HG02678 (cell line): ENCODE data around the gene CFDP1.
"Not testable (repeated sequence)": the region's sequence is repeated elsewhere in the genome, so short reads cannot be mapped to it uniquely, and the experiment has no call there.

Source experiments
- ATAC-seq: cut with Tn5 transposase; IDR thresholded peaks from one replicate; pipeline ENCODE4 v1.9.1; 2021; ENCODE audit warnings: mild to moderate bottlenecking, moderate library complexity; ENCODE audit not compliant: unreplicated experiment

CFDP1 gene

GRCh38 chr16:75459691-75460090 is 26.4 kb upstream of the CFDP1 start:
- no peak for ATAC-seq

- ATAC-seq: no peak
Measured at GRCh38 chr16:75458439-75458838, 25.1 kb upstream of the CFDP1 start.

- no peak for ATAC-seq
Measured at GRCh38 chr16:75458029-75458428, 24.7 kb upstream of the CFDP1 start.

- ATAC-seq: no peak
Measured at GRCh38 chr16:75457485-75458021, 24.2 kb upstream of the CFDP1 start.

GRCh38 chr16:75456971-75457370 is 23.7 kb upstream of the CFDP1 start:
- no peak for ATAC-seq

GRCh38 chr16:75456486-75456885 is 23.2 kb upstream of the CFDP1 start:
- ATAC-seq: not testable (repeated sequence)

GRCh38 chr16:75455677-75456076 is 22.4 kb upstream of the CFDP1 start:
- no peak for ATAC-seq

GRCh38 chr16:75452464-75453190 is 19.3 kb upstream of the CFDP1 start:
- no peak for ATAC-seq

GRCh38 chr16:75446416-75446815 is 13.1 kb upstream of the CFDP1 start:
- no peak for ATAC-seq

GRCh38 chr16:75445298-75445697 is 12.0 kb upstream of the CFDP1 start:
- no peak for ATAC-seq

- ATAC-seq: no peak
Measured at GRCh38 chr16:75443298-75443697, 10.0 kb upstream of the CFDP1 start.

- ATAC-seq: peak; percentile 72
Measured at GRCh38 chr16:75433732-75434413, 570 bp upstream of the CFDP1 start.

GRCh38 chr16:75429621-75430403 is 3.5 kb downstream of the CFDP1 start:
- ATAC-seq: no peak

GRCh38 chr16:75426524-75426923 is 6.8 kb downstream of the CFDP1 start:
- not testable (repeated sequence) for ATAC-seq

- ATAC-seq: not testable (repeated sequence)
Measured at GRCh38 chr16:75424105-75424762, 9.1 kb downstream of the CFDP1 start.

- ATAC-seq: no peak
Measured at GRCh38 chr16:75423723-75424104, 9.6 kb downstream of the CFDP1 start.

GRCh38 chr16:75421820-75422126 is 11.5 kb downstream of the CFDP1 start:
- no peak for ATAC-seq

GRCh38 chr16:75420987-75421819 is 12.1 kb downstream of the CFDP1 start:
- peak; percentile 92 for ATAC-seq

GRCh38 chr16:75416904-75417565 is 16.3 kb downstream of the CFDP1 start:
- ATAC-seq: no peak
